NCI-H1417 (cell line): Measurements from ENCODE around the gene HYAL4.

Source experiments
- DNase-seq, 3 experiments: peaks; one replicate each; lab custom pipeline; 2025; lab: John Stamatoyannopoulos, UW

The HYAL4 gene

GRCh38 chr7:123901101-123901500, 56.1 kb downstream of the HYAL4 start:
- DNase-seq = no peak

GRCh38 chr7:123905714-123906113, 60.7 kb downstream of the HYAL4 start:
- no peak for DNase-seq

DNA sequence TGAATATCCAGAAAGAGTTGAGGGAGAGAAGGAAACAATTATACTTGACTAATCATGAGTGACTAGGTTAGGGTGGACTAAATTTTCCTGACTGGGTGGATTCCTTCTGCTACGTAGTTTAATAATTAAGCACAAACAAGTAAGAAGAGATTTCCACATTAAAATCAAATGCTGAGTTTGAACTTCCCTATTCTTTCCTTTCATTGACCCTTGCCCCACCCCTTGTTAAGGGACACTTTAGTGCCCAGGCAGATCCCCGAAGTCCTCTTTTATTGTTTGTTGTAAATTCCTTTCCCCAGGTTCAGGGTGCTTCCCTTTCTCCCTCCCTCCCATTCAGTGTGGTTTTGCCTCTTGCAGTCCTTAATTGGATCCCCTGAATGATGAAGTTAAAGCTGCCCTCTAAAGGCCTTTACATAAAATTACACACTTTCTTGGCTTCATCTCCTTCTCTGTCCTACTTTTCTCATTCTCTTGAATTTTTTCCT, 71.3 kb downstream of the HYAL4 start:
- DNase-seq = peak in 2 of 3 experiments; percentile 7 to 59

GRCh38 chr7:123917878-123918277, 72.9 kb downstream of the HYAL4 start:
- DNase-seq = no peak

DNA sequence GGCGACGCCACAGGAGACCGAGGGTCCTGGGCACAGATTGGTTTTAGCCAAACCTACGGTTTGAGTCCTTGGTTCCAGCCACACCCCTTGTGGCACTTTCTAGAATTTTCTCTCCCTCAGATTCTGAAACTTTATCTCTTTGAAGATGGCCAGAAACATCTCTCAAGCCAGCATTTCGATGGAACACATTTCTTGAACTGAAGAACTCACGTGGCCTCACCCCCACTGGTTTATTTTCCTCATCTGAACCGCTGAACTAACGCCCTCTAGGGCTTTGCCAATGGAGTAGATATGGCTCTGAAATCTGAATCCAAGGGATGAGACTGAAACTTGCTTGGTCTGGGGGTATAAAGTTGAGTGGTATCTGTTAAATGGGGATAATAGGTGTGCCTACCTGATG, 73.3 kb downstream of the HYAL4 start:
- DNase-seq = no peak

GRCh38 chr7:123923599-123923998, 78.6 kb downstream of the HYAL4 start:
- no peak for DNase-seq

GRCh38 chr7:123924941-123925340, 80.0 kb downstream of the HYAL4 start, which contains the start of gene SPAM1:
Gene SPAM1 (plus strand): TSS chr7:123925241. CDS start chr7:123953571, 28,330 bp downstream.
- DNase-seq = no peak
